Upper lobe of left lung (tissue), 6 donors: ENCODE data around the gene PIK3R3. TPM values are rescaled to one million over a fixed set of nuclear protein-coding genes. Genes with fewer than 3 reads are reported as not detected.

Experiments used
- ATAC-seq, 2 donors: fragments of 200-7000 bp; cut with Tn5 transposase; one replicate each; pipeline ENCODE4 v1.9.1; 2022; ENCODE audit warnings: mild to moderate bottlenecking in 2 of 2, moderate library complexity in 2 of 2; ENCODE audit not compliant: low FRiP score in 2 of 2
- DNase-seq, 2 donors: peaks; one replicate each; pipeline ENCODE4 v3.0.0-alpha.2; 2019 to 2020
- H3K27ac ChIP-seq, 4 donors: fragments of 200-600 bp; sonication (generic); one replicate each; pipeline ENCODE4 v1.5.1; 2016 to 2019
- H3K27me3 ChIP-seq, 4 donors: fragments of 200-600 bp; sonication (generic); one replicate each; pipeline ENCODE4 v1.5.1; 2017 to 2019
- H3K36me3 ChIP-seq, 4 donors: fragments of 200-600 bp; sonication (generic); one replicate each; pipeline ENCODE4 v1.5.1; 2016 to 2019
- H3K4me1 ChIP-seq, 4 donors: fragments of 200-600 bp; sonication (generic); one replicate each; pipeline ENCODE4 v1.5.1; 2018 to 2019
- H3K4me3 ChIP-seq, 4 donors: fragments of 200-600 bp; sonication (generic); one replicate each; pipeline ENCODE4 v1.5.1; 2017 to 2019; ENCODE audit warnings: mild to moderate bottlenecking in 2 of 4, moderate library complexity in 1 of 4
- H3K9me3 ChIP-seq, 4 donors: fragments of 200-600 bp; sonication (generic); one replicate each; pipeline ENCODE4 v1.5.1; 2018 to 2019
- EP300 ChIP-seq, 4 donors: sonication (generic); formaldehyde crosslinking; IDR thresholded peaks; one replicate each; pipeline ENCODE4 v1.5.1; 2017; ENCODE audit warnings: antibody characterized with exemption in 4 of 4, control low read depth in 2 of 4
- POLR2A ChIP-seq, 4 donors: fragments of 450-650 bp; IDR thresholded peaks; one replicate each; pipeline ENCODE4 v1.5.1; 2016 to 2017; ENCODE audit warnings: antibody characterized with exemption in 4 of 4, mild to moderate bottlenecking in 2 of 4
- POLR2AphosphoS5 ChIP-seq, 2 donors: sonication (generic); formaldehyde crosslinking; IDR thresholded peaks; one replicate each; pipeline ENCODE4 v1.5.1; 2017; ENCODE audit warnings: antibody characterized with exemption in 2 of 2
- WGBS, 2 donors: methylation state at CpG; one replicate each; pipeline ENCODE4 v1.1.5; 2017 to 2018; 5-methylcytosine and 5-hydroxymethylcytosine counted together
- total RNA-seq, 6 donors: library from RNA; depleted of rRNA in 4 of 6; stranded (reverse); fragments of >200 nt in 4 of 6; gene quantifications; one replicate each; pipeline versions ENCODE4 v1.1.0 to v1.2.1, GENCODE V29; 2016 to 2021
- TF ChIP-seq, protein P1 (sequence below), 6 experiments: fragments of 450-650 bp in 4 of 6; fragments of 200-600 bp in 2 of 6; sonication (generic) in 2 of 6; IDR thresholded peaks; one replicate each; pipeline ENCODE4 v1.5.1; 2016 to 2019; ENCODE audit warnings: antibody characterized with exemption in 6 of 6
- donor health status: DM: no; HTN: no; CAD: no; lungs with moderate emphysema.
- donor health status: DM: no; HTN: yes; CAD: no; lungs with severe emphysema.

Gene PIK3R3
- total RNA-seq, 6 donors from 2014 or later: 11.2 to 43.7 (median 33.0) TPM

GRCh38 chr1:46005594-46005993 is 126.8 kb downstream of the PIK3R3 start:
- Histone ChIP-seq H3K4me3 (no peak overlapping the region), H3K27me3 (no peaks in the 10 kb centered on the region), H3K27ac (no peak overlapping the region), H3K9me3 (no peaks in the 10 kb centered on the region), H3K36me3 (peaks cover 5 to 45% (median 21%) of the 10 kb centered on the region in 4 donors), H3K4me1 (peaks cover 0 to 10% (median 9%) of the 10 kb centered on the region in 4 donors)
- DNase-seq (no peak), ATAC-seq (no peak)
- no peak for TF ChIP-seq POLR2A (IDR thresholded peaks at IDR 0.05)
- TF ChIP-seq POLR2AphosphoS5 (IDR thresholded peaks at IDR 0.05): no peak
- TF ChIP-seq, protein P1, sequence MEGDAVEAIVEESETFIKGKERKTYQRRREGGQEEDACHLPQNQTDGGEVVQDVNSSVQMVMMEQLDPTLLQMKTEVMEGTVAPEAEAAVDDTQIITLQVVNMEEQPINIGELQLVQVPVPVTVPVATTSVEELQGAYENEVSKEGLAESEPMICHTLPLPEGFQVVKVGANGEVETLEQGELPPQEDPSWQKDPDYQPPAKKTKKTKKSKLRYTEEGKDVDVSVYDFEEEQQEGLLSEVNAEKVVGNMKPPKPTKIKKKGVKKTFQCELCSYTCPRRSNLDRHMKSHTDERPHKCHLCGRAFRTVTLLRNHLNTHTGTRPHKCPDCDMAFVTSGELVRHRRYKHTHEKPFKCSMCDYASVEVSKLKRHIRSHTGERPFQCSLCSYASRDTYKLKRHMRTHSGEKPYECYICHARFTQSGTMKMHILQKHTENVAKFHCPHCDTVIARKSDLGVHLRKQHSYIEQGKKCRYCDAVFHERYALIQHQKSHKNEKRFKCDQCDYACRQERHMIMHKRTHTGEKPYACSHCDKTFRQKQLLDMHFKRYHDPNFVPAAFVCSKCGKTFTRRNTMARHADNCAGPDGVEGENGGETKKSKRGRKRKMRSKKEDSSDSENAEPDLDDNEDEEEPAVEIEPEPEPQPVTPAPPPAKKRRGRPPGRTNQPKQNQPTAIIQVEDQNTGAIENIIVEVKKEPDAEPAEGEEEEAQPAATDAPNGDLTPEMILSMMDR (IDR thresholded peaks at IDR 0.05): no peak
- WGBS, 2 donors: 77 to 89% methylated on average over 1 of the region's 1 CpG

DNA sequence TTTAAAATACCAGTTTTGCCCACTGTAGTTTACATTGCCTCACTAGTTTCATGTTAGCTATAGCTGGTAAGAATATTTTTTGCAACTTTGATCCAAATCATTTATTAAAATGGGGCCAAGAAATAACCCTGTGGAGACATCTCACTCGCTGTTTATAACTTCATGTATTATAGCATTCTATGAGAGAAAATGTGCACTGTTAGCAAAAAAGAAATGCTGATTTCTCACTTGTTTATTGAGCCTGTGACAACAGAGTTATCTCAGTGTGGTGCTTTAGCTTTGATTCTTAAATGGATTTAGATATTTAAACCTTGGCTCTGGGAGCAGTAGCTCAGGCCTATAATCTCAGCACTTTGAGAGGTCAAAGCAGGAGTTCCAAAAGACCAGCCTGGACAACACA is 127.9 kb downstream of the PIK3R3 start:
- H3K9me3 ChIP-seq: no peaks in the 10 kb centered on the region
- H3K4me1 ChIP-seq: peaks cover 0 to 10% (median 9%) of the 10 kb centered on the region in 4 donors
- DNase-seq (no peak), ATAC-seq (no peak)
- H3K36me3 ChIP-seq: peaks cover 5 to 35% (median 16%) of the 10 kb centered on the region in 4 donors
- H3K4me3 ChIP-seq: no peak overlapping the region
- 91 to 100% methylated on average over 1 of the region's 1 CpG for WGBS, 2 donors
- no peak overlapping the region for H3K27ac ChIP-seq
- TF ChIP-seq POLR2A (IDR thresholded peaks at IDR 0.05): no peak
- no peak for TF ChIP-seq EP300 (IDR thresholded peaks at IDR 0.05)
- H3K27me3 ChIP-seq: no peaks in the 10 kb centered on the region

GRCh38 chr1:46003315-46003714 is 129.1 kb downstream of the PIK3R3 start:
- H3K9me3 ChIP-seq: no peaks in the 10 kb centered on the region
- H3K27me3 ChIP-seq: no peaks in the 10 kb centered on the region
- TF ChIP-seq EP300 (IDR thresholded peaks at IDR 0.05): no peak
- TF ChIP-seq POLR2AphosphoS5 (IDR thresholded peaks at IDR 0.05): no peak
- no peak for TF ChIP-seq POLR2A (IDR thresholded peaks at IDR 0.05)
- TF ChIP-seq, protein P1 (IDR thresholded peaks at IDR 0.05): no peak
- DNase-seq (peak in 1 of 2 donors; percentile 60), ATAC-seq (peak in 1 of 2 donors; percentile 16)
- no peak overlapping the region for H3K4me3 ChIP-seq
- no peak overlapping the region for H3K27ac ChIP-seq
- peaks cover under 1 to 30% (median 9%) of the 10 kb centered on the region in 4 donors for H3K36me3 ChIP-seq
- H3K4me1 ChIP-seq: peaks cover 0 to 10% (median 9%) of the 10 kb centered on the region in 4 donors
- 50 to 62% methylated on average over 4 to 5 of the region's 5 CpGs for WGBS, 2 donors

GRCh38 chr1:46002551-46003150 is 129.8 kb downstream of the PIK3R3 start:
- DNase-seq (no peak), ATAC-seq (no peak)
- peaks cover 0 to 10% (median 9%) of the 10 kb centered on the region in 4 donors for H3K4me1 ChIP-seq
- no peaks in the 10 kb centered on the region for H3K9me3 ChIP-seq
- peaks cover 0 to 23% (median 5%) of the 10 kb centered on the region in 4 donors for H3K36me3 ChIP-seq
- 87 to 100% methylated on average over 3 of the region's 3 CpGs for WGBS, 2 donors
- H3K4me3 ChIP-seq: no peak overlapping the region
- no peaks in the 10 kb centered on the region for H3K27me3 ChIP-seq
- no peak overlapping the region for H3K27ac ChIP-seq
- no peak for TF ChIP-seq POLR2AphosphoS5 (IDR thresholded peaks at IDR 0.05)

GRCh38 chr1:46001081-46001785 is 131.2 kb downstream of the PIK3R3 start:
- Histone ChIP-seq H3K4me3 (no peak overlapping the region), H3K4me1 (peaks cover 0 to 10% (median 9%) of the 10 kb centered on the region in 4 donors)
- no peak for ATAC-seq

More at GRCh38 chr1:46001081-46001785, 131.2 kb downstream of the PIK3R3 start:
- Histone ChIP-seq H3K27me3 (no peaks in the 10 kb centered on the region), H3K36me3 (peaks cover 0 to 9% (median 0%) of the 10 kb centered on the region in 4 donors), H3K9me3 (no peaks in the 10 kb centered on the region), H3K27ac (no peak overlapping the region)
- no peak for TF ChIP-seq EP300 (IDR thresholded peaks at IDR 0.05)
- TF ChIP-seq, protein P1 (IDR thresholded peaks at IDR 0.05): no peak
- no peak for TF ChIP-seq POLR2AphosphoS5 (IDR thresholded peaks at IDR 0.05)
- TF ChIP-seq POLR2A (IDR thresholded peaks at IDR 0.05): no peak
- 92 to 100% methylated on average over 3 of the region's 3 CpGs for WGBS, 2 donors
- DNase-seq: no peak
